Measurements from ENCODE around the gene TTYH1.

The TTYH1 gene

GRCh38 chr19:54425382-54425723, 10.1 kb downstream of the TTYH1 start:
- no peak for DNase-seq (ENCODE audit: low read depth)
- H3K4me3 ChIP-seq (ENCODE audit: low read depth, low read length): no peak overlapping the region
- TF ChIP-seq CTCF (IDR thresholded peaks at IDR 0.05; ENCODE audit: low read depth, low read length, missing control alignments): no peak

- no peak overlapping the region for H3K4me3 ChIP-seq (ENCODE audit: low read depth, low read length)
- no peak for DNase-seq (ENCODE audit: low read depth)
- TF ChIP-seq CTCF (IDR thresholded peaks at IDR 0.05; ENCODE audit: low read depth, low read length, missing control alignments): no peak
Observed at GRCh38 chr19:54426291-54426931, 11.1 kb downstream of the TTYH1 start.

- no peak for DNase-seq (ENCODE audit: low read depth)
- TF ChIP-seq CTCF (IDR thresholded peaks at IDR 0.05; ENCODE audit: low read depth, low read length, missing control alignments): no peak
- H3K4me3 ChIP-seq (ENCODE audit: low read depth, low read length): no peak overlapping the region
Observed at GRCh38 chr19:54427586-54427985, 12.3 kb downstream of the TTYH1 start.

- DNase-seq (ENCODE audit: low read depth): no peak
- TF ChIP-seq CTCF (IDR thresholded peaks at IDR 0.05; ENCODE audit: low read depth, low read length, missing control alignments): no peak
- H3K4me3 ChIP-seq (ENCODE audit: low read depth, low read length): no peak overlapping the region
Observed at GRCh38 chr19:54428323-54429175, 13.3 kb downstream of the TTYH1 start.

- no peak for TF ChIP-seq CTCF (IDR thresholded peaks at IDR 0.05; ENCODE audit: low read depth, low read length, missing control alignments)
- DNase-seq (ENCODE audit: low read depth): no peak
Observed at GRCh38 chr19:54429176-54429495, 13.9 kb downstream of the TTYH1 start.

GRCh38 chr19:54429545-54430227, 14.4 kb downstream of the TTYH1 start:
- TF ChIP-seq CTCF (IDR thresholded peaks at IDR 0.05; ENCODE audit: low read depth, low read length, missing control alignments): no peak
- no peak for DNase-seq (ENCODE audit: low read depth)
- H3K4me3 ChIP-seq (ENCODE audit: low read depth, low read length): no peak overlapping the region

More at GRCh38 chr19:54429176-54429495, 13.9 kb downstream of the TTYH1 start:
- no peak overlapping the region for H3K4me3 ChIP-seq (ENCODE audit: low read depth, low read length)

Measured in GM12864 (cell line).